ENCODE results near the gene PCDH1.

PCDH1 gene

DNA sequence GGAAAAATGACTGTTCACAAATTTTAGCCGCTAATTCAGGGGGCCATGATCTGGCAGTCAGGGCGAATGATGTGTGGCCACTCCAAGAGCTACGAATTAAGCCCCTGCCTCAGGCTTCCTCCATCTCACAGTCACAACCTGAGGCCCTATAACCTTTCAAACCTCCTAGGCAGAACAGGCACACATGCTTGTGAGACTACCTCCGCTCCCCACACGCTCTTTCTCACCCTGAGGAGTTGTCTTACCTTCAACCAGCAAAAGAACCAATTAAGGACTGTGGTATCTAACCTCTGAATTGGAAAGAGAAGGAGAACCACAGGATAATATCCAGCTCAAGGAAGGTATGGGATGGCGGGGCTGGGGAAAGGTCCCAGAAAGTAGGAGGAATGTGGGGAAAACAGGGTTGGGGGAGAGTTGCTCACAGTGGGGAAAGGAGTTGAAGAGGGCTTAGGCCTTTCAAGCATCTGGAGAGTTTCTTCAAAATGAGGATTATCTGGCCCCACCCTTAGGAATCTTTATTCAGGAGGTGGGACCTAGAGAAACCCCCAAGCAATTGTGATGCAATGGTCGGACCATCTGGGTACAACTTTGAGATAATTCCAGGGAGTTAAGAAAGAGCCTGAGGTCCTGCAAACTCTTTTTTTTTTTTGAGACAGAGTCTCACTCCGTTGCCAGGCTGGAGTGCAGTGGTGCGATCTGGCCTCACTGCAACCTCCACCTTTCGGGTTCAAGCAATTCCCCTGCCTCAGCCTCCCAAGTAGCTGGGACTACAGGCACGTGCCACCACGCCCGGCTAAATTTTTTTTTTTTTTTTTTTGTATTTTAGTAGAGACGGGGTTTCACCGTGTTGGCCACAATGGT is 5.5 kb downstream of the PCDH1 start:
- no peak for DNase-seq

DNA sequence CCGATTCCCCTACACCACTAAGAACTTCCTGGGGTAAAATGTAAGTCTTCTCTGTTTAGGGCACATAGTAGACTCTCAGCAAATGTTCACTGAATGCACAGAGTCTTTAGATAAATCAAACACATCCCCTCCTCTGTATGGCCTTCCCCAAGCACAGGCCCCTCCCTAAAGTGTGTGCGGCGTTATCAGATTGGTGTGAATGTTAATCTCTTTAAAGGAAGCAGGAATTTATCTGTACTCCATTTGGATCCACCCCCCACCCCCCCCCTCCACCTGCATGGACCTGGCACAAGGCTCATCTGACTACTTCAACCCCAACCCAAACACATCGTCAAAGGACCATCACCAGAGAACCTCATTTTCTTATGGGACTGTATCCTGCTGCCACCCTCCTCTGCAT is 6.3 kb downstream of the PCDH1 start:
- no peak for DNase-seq

DNA sequence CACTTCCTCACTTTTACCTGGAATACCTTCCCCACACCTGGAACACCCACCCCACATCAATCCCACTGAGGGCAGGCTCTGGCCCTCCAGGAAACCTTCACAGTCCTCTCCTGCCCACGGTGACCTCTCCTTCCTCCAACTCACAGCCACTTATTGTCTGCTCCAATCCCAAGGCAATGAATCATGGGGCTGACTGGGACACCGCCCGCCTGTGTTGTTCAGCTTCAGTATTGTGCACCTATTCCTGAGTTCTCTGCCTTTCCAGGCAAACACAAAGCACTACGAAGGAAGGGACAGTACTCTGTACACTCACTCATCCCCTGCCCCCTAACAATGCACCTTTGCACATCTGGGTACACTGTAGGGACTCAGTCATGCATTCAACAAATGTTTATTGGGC is 7.3 kb downstream of the PCDH1 start:
- no peak for DNase-seq

DNA sequence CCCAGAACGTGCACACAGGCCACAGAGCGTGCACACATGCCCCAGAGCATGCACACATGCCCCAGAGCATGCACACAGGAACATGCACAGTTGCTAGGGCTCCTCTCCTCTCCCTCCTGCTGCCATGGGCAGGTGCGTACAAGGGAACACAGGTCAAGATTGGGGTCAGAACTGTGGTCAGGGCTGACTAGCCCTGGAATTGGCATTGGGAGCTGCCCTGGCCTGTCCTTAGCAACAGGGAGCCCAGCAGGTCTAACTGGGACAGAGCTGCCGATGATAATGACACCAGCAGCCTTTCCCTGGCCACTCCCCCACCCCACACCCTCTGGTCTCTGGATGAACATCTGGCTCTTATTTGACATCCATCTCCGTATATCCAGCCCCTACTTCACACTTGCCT is 8.0 kb downstream of the PCDH1 start:
- no peak for DNase-seq

DNA sequence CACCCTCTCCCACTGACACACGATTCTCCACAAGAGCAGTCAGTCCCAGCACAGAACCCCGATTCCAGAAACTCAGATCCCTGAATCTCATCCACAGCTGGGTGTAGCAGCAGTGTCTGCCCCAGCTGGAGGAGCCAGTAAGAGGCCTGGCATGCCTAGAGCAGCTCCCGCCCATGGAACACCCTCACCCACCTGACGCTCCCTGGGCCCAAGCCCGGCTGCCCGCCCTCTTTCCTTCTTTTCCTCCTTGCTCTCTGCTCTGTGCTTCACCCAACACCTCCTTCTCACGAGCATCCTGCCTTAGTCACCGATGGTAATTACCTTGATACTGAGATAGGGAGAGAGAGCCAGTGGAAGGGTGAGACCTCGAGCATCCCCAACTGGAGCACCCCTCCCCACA is 8.7 kb downstream of the PCDH1 start:
- no peak for DNase-seq

DNA sequence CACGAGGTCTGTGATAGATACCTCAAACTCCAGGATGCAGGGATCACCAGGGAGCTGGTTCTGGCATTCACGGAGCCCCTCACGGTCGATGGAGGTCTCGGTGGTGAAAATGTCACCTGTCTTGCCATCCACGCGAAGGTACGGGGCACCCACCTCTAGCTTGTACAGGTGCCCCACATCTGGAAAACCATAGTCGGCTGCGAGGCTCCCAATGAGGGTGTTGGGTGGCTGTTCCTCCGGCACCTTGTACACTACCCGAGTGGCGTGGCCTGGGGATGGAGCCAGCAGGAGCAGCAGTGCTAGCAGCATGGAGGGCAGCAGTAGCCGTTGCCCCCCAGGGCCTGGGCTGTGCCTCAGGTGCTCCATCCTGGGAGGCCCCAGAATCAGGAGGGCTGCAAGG is 9.2 kb downstream of the PCDH1 start:
- DNase-seq = no peak

DNA sequence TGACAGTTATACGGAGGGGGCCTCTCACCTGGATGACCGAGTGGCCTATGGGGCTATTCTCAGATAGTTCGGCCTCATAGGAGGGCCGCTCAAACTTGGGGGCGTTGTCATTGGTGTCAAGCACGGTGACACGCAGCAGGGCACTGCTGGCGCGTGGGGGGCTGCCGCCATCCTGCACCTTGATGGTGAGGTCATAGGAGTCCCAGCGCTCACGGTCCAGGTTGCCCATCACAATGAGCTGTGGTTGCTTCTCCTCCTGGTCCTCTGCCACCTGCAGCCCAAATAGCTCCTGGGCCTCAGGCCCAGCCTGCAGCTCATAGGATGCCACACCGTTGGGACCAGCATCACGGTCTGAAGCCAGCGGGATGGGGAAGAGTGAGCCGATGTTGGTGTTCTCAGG is 9.7 kb downstream of the PCDH1 start:
- no peak for DNase-seq

DNA sequence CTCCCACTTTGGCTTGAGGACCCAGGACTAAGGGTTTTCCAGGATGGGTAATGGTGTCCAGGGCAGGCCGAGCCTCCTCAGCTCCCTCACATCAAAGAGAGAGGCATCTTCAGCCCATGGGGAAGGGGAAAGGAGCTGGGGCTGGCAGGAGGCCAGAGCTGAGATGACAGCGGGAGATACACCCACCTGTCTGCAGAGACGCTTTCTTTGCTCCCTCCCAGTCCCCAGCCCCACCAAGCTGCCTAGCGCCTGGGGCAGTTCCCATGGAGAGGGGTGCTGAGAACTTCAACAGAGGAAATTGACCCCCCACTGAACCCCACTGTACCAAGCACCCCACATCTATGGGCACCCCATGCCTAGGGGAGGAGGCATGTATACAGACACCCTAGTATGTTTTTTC is 10.6 kb downstream of the PCDH1 start:
- DNase-seq = no peak

DNA sequence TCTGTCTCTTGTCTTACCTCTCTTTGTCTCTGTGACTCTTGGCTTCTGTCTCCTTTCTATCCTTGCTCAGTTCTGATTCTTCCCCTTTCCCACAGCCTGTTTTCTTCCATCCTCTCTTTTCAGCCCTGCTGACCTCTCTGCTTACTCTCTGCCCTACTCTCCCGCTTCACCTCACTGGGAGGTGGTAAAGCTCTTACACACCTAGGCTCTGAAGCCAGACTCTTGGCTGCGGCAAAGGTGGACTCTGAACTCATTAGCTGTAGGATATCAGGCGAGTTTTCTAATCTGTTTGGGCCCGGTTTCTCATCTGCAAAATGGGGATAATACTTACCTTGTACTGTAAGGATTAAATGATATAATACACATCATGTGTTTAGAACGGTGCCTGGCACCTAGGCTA is 11.1 kb downstream of the PCDH1 start:
- DNase-seq = no peak

DNA sequence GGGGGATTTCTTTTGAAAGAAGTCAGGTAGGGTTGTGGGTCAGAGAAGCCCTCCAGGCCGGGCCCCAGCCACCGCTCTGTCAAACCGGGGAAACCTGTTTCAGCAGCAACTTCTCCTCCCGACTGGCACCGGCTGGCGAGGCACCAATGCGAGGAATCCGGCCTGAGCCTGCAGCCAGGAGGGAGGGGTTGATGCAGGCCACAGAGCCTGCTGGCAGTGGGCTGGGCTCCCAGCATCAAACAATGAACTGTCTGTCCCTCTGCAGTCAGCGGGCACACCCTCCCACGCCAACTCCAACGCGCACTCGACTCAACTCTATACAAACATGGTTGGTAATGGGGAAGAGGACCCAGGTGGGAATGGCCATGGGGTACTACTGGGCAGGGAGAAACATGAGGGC is 12.1 kb downstream of the PCDH1 start:
- no peak for DNase-seq

DNA sequence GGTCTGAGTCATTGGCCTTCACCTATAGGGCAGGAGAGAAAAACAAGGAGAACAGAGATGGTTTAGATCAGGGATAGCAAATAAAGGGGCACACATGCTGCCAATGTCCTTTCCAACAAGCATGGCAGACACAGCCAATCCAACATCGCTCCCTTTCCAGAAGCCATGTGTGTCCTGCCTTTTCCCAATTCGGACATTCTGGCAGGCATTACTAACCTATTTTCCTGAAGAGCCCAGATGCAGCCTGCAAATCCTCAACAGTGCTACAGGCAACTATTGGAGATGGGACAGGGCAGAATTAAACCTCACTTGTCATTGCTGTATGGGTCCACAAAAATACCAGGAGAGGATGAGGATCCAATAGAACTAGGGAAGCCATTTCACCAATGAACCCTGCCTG is 12.8 kb downstream of the PCDH1 start:
- no peak for DNase-seq

DNA sequence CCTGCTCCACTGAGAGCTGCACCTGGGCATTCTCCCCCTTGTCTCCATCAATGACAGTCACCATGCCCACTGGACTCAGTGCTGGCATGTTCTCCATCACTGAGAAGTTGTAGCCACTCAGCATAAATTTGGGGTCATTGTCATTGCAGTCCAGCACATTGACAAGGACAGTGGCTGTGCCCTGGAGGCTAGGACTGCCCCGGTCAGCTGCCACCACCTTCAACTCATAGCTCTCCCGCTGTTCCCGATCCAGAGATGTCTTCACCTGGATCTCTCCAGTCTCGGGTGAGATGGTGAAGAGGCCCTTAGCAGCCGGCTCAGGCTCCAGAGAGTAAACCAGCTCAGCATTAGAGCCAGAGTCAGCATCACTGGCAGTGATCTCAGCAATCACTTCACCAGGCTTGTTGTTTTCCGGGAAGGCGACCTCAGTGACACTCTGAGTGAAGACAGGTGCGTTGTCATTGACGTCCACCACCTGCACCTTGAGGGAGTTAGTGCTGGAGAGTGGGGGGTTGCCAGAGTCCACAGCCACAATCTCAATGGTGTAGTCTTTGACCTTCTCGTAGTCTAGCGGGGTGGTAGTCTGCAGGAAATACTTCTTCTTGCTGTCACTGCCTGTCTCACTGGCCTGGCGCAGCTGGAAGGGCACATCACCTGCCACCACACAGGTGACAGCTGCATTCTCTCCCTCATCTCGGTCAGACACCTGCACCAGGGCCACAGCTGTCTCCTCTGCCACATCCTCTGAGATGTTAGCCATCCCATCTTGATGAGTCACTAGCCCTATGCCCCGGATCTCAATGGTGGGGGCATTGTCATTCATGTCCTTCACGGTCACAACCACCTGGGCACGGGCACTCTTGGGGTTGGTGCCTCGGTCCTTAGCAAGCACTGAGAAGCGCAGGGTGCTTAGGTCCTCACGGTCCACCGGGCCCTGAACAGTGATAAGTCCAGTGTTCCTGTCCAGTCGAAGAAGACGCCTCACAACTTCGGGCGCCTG is 13.5 kb downstream of the PCDH1 start:
- DNase-seq = no peak

DNA sequence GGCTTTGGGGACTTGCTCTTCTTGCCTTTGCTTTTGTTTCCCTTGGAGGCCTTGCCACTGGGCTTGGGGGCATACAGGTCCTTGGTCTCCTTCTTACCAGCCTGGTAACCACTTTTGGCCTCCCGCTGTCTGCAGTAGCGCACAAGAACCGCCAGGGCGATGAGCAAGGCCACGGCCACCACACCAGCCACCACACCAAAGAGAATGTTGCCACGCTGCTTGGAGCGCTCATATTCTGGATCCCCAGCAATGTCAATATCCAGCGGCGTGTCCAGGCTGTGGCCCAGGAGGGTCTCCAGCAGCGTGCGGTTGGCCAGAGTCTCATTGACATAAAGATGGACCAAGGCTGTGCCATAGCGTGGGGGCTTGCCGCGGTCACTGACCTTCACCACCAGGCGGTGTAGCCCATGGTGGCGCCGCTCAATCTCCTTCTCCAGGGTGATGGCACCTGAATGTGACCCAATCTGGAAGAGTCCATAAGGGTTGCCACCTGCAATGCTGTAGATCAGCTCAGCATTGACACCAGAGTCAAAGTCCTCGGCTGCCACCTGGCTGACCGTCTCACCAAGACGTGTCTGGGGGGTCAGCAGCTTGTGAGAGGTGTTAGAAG is 14.5 kb downstream of the PCDH1 start:
- no peak for DNase-seq

DNA sequence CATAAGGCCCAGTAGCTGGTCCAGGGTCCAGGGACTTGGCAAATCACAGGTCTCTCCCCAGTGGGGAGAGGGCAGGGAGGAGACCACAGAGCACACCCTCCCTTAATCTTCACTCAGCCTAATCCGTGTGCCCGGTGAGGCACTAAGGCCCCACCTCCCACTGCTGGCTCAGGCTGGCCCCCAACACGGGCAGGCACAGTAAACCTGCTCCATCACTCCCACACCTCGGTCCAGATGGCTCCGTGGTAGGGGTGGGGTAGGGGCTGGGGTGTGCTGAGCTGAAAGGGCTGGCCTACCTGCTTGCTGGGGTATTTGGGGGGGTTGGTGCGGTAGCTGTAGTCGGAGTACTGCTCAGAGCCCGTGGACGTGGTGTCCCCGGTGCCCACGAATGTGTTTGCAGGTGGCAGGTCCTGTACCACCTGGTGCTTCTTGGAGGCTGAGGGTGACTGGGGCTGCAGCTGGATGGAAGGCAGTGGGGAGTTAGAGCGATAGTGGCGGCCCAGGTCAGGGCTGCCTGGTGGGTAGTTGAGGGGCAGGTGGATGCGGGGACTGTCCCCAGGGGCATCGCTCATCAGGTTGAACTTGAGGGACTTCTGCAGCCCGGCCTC is 15.2 kb downstream of the PCDH1 start:
- DNase-seq = no peak

DNA sequence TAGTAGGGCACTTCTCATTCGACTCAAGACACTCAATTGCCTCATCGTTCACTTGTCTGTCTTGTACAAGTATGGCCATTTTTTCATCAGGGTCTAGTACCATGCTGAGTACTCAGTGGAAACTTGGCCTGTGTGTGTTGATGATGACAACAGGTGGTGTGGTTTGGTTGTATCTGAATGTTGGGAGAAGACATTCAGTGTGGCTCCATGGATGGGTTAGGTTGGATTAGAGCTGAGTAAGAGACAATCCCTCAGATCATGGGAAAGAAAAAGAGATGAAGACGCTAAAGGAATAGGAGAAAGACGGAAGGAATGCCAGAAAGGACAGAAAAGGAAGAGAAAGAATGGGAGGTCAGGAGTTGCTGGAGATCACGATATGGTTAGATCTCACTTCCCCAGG is 17.0 kb downstream of the PCDH1 start:
- DNase-seq = no peak

DNA sequence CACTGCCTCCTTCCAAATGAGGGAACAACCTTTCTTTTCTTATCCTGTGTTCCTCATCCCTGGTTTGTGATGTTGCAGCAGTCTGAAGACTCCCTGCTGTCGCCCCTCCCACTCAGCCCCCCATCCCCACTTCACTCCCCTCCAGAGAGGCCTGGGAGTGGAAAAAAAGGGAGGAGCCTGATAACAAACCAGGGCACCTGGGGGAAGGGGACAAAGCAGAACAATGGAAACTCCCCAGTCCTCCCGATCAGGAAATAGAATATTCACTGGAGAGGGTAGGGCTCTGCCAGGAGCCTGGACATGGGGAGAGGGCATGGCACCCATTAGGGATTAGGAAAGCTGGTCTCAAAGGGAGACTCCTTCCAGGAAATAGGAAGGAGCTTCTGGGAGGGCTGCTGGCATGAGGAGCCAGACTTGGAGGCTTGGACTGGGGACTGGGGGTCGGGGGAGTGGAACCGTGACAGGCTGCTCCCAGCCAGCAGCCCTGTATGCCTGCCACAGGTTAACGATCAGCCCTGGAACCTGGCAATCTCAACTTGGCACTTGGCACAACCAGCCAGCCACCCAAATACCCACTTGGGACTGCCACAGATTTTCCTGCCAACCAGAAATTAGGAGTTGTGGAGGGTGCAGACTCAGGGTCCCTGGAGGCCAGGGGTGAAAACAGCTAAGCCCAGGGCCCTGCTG is 20.0 kb downstream of the PCDH1 start:
- DNase-seq = no peak

DNA sequence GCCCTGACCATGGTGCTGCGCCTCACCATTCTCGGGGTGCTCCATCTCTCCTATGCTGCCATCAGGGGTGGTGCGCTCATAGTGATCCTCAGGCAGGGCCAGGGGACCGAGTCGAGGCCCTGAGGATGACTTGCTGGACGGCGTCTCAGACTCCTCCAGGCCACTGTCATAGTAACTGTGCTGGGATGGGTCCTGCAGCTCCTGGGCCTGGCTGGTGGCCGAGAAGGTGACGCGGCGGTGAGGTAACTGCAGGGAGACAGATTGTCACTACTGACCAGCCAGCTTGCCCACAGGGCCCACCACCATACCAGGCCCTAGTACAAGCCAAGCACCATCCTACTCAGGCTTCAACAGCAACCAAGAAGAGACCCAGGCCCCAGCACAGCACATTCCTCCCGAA is 21.0 kb downstream of the PCDH1 start:
- no peak for DNase-seq

DNA sequence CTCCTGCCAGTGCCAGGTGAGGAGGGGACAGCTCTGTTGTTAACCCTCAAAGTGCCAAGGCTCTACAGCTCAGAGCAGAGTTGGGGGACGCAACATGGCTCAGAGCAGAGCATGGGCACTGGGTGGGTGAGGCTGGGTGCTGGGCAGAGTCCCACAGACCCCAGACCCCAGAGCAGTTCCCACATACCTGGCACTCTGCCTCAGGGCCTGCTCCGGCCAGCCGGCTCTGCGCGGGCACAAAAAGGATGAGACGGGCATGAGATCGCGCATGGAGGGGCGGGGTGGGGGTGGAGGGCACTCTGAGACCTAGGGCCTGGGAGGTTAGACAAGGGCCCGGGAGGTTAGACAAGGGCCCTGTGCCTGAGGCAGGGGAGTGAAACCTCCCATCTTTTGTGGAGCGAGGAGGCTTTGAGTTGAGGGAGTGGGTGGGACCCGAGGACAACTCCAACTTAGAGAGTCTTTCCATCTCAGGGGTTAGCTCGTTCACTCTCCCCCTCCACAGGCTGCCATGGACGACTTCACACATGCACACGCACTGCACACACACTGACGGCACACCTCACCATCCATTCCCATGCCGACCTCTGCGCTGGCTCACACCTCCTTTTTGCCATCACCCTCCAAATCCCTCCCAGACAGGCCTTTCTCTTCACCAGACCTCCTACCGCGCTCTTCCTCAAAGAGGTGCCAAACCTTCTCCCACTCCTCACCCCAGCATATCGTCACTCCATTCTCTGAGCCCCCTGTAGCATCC is 22.0 kb downstream of the PCDH1 start:
- DNase-seq = no peak

DNA sequence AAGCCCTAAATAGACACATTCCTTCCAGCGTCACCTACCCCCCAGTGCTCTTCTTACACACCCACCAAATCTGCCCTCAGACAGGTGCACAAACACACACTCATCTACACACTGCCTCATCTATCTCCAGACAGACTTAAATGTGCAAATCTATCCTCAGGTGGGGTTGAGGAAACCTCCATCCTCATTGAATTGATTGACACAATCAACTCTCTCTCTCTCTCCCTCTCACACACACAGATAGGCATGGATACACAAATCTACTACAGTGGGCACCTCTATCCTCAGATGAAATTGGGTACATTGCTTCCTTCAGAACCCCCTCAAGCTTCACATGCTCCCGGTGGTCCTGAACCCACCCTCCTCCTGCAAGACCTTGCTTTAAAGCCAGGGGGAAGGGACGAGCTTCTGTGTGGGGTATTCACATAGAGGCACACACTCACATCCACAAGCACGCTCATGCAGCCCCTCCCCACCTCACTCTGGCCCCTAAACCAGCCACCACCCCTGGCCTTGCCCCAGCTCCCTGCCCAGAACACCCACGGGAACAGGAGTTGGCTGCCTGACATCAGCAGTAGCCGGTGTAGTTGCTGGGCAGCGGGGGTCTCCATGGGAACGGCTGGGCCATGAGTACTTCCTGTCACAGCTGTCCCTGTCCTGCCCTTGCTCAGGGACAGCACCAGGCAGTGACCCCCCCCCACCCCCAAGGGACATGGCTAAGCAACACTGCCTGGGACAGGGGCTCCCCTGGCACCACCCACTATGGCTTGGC is 22.8 kb downstream of the PCDH1 start:
- DNase-seq = no peak

DNA sequence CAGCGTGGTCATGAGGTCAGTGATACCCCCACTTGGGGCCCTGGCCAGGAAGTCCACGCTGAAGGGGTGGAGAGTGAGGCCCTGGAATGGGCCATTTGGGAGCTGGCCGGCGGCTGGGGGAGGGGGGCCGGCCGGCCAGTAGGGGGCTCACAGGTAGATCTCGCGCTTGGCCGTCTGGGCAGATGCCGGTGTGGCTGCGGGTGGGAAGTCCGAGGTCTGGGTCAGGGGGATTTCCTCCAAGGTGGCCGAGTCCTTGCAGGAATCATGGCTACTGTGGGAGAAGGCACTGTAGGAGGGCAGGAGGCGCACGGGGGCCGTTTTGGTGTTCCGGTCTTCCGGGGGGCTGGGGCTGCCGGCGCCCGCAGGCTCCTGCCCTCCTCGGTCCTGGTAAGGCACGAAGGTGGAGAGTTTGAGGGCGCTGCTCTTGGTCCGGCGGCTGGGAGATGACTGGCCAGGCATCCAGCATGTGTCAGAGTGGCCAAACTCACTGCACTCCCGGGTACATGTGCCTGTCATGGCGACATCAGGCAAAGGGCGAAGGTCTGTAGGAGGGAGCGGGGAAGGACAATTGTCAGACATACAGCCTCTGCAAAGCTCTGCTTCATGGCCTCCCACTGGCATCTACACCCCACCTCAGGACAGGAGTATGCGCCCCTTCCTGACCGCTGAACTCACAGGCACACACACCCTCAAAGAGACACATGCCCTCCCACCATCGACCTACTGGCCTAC is 24.1 kb downstream of the PCDH1 start:
- DNase-seq = no peak
